BE2C (cell line): ENCODE results near the gene ZGPAT.

Experiments used
- DNase-seq: peaks from one replicate; pipeline ENCODE4 v3.0.0-alpha.2; 2020
- H3K27me3 ChIP-seq: fragments of 250-450 bp; sonication (Bioruptor Pico); 2 replicates; pipeline ENCODE4 v1.5.1; 2020; ENCODE audit warnings: mild to moderate bottlenecking
- H3K36me3 ChIP-seq: fragments of 250-450 bp; sonication (Bioruptor Pico); 2 replicates; pipeline ENCODE4 v1.5.1; 2020; ENCODE audit warnings: mild to moderate bottlenecking
- H3K4me1 ChIP-seq: fragments of 250-450 bp; sonication (Bioruptor Pico); 2 replicates; pipeline ENCODE4 v1.5.1; 2020
- H3K4me3 ChIP-seq: 2 replicates; pipeline ENCODE4 v1.5.1; 2011; ENCODE audit warnings: low read depth, low read length
- H3K9me3 ChIP-seq: fragments of 250-450 bp; sonication (Bioruptor Pico); 2 replicates; pipeline ENCODE4 v1.5.1; 2020
- TF ChIP-seq, protein P1 (sequence below): IDR thresholded peaks from 2 replicates; pipeline ENCODE4 v1.5.1; 2012; ENCODE audit warnings: mild to moderate bottlenecking, low read depth, low read length

Gene ZGPAT

GRCh38 chr20:63692436-63693082 lies 15.3 kb upstream of the ZGPAT start:
- no peaks in the 10 kb centered on the region for H3K27me3 ChIP-seq
- H3K36me3 ChIP-seq = no peaks in the 10 kb centered on the region; the same call in 1 of the 2 replicates
- no peak for DNase-seq
- peaks cover 10% of the 10 kb centered on the region for H3K4me1 ChIP-seq
- TF ChIP-seq, protein P1, sequence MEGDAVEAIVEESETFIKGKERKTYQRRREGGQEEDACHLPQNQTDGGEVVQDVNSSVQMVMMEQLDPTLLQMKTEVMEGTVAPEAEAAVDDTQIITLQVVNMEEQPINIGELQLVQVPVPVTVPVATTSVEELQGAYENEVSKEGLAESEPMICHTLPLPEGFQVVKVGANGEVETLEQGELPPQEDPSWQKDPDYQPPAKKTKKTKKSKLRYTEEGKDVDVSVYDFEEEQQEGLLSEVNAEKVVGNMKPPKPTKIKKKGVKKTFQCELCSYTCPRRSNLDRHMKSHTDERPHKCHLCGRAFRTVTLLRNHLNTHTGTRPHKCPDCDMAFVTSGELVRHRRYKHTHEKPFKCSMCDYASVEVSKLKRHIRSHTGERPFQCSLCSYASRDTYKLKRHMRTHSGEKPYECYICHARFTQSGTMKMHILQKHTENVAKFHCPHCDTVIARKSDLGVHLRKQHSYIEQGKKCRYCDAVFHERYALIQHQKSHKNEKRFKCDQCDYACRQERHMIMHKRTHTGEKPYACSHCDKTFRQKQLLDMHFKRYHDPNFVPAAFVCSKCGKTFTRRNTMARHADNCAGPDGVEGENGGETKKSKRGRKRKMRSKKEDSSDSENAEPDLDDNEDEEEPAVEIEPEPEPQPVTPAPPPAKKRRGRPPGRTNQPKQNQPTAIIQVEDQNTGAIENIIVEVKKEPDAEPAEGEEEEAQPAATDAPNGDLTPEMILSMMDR = no peak
- H3K4me3 ChIP-seq = no peak overlapping the region
- no peaks in the 10 kb centered on the region for H3K9me3 ChIP-seq

DNA sequence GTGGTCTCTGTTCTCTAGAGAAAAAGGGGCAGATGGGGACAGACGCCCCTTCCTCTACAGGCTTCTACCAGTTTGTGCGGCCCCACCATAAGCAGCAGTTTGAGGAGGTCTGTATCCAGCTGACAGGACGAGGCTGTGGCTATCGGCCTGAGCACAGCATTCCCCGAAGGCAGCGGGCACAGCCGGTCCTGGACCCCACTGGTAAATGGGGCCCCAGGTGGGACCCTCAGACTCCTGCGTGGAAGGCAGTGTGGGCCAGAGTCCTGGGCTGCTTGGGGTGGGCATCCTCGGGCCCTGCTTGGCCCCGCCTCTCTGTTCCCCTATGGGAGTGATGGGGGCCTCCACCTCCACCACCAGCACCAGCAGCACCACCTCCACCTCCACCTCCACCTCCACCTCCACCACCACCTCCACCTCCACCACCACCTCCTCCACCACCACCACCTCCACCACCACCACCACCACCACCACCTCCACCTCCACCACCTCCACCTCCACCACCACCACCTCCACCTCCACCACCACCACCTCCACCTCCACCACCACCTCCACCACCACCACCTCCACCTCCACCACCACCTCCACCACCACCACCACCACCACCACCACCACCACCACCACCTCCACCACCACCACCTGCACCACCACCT lies 14.6 kb upstream of the ZGPAT start:
- Histone ChIP-seq H3K4me1 (peaks cover 17% of the 10 kb centered on the region), H3K4me3 (no peak overlapping the region), H3K27me3 (no peaks in the 10 kb centered on the region), H3K9me3 (no peaks in the 10 kb centered on the region), H3K36me3 (no peaks in the 10 kb centered on the region; the same call in 1 of the 2 replicates)
- no peak for DNase-seq
- TF ChIP-seq, protein P1 = no peak

DNA sequence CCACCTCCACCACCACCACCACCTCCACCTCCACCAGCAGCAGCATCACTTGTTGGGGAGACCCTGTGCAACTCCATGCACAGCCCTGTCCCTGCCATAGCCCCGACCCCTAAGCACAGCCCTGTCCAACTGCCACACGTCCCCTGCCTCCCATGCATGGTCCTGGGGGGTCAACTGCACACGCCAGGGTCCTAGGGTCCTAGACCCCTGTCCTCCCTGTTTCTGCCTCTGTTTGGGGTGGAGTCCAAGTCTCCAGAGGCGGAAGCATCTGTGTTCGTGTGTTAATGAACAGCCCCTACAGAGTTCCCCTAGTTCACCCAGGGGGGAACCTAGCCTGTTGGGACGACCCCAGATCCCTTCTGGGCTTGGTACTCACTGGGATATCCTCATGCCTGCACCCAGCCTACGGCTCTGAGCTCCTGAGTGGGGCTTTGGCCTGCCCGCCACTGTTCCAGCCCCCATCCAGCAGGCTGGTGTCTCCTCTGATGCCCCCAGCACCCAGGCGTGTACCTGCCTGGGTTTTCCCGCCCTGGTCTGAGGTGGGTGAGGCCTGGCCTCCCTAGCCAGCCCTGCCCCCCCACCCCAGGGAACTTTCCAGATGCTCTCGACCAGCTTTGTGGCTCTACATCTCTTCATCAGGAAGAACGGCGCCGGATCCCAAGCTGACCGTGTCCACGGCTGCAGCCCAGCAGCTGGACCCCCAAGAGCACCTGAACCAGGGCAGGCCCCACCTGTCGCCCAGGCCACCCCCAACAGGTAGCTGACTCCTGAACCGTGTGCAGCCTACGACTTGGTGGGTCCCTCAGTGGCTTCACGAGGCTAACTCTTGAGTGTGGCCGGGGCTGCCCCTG lies 13.9 kb upstream of the ZGPAT start:
- peaks cover 24% of the 10 kb centered on the region for H3K4me1 ChIP-seq
- H3K27me3 ChIP-seq = no peaks in the 10 kb centered on the region
- H3K36me3 ChIP-seq = no peaks in the 10 kb centered on the region
- TF ChIP-seq, protein P1 = no peak
- no peak overlapping the region for H3K4me3 ChIP-seq
- H3K9me3 ChIP-seq = no peaks in the 10 kb centered on the region
- no peak for DNase-seq

- no peaks in the 10 kb centered on the region for H3K27me3 ChIP-seq
- TF ChIP-seq, protein P1 = no peak
Measured at GRCh38 chr20:63694584-63695423, 13.0 kb upstream of the ZGPAT start.

GRCh38 chr20:63695424-63696305 lies 12.2 kb upstream of the ZGPAT start:
- no peak overlapping the region for H3K4me3 ChIP-seq
- no peaks in the 10 kb centered on the region for H3K36me3 ChIP-seq
- no peaks in the 10 kb centered on the region for H3K9me3 ChIP-seq
- DNase-seq = no peak
- H3K27me3 ChIP-seq = no peaks in the 10 kb centered on the region
- TF ChIP-seq, protein P1 = no peak
- H3K4me1 ChIP-seq = peaks cover 42% of the 10 kb centered on the region

More at GRCh38 chr20:63694584-63695423, 13.0 kb upstream of the ZGPAT start:
- no peaks in the 10 kb centered on the region for H3K9me3 ChIP-seq
- no peaks in the 10 kb centered on the region for H3K36me3 ChIP-seq
- no peak overlapping the region for H3K4me3 ChIP-seq
- H3K4me1 ChIP-seq = peaks cover 33% of the 10 kb centered on the region
- DNase-seq = no peak
